H1 (cell line): ENCODE data around the gene LHPP. TPM values are rescaled to one million over a fixed set of nuclear protein-coding genes. Genes with fewer than 3 reads are reported as not detected.

ENCODE experiments used
- ATF2 ChIP-seq: IDR thresholded peaks from 2 replicates; pipeline ENCODE4 v1.6.1; 2012; ENCODE audit warnings: low read length, inconsistent platforms
- ATF3 ChIP-seq: IDR thresholded peaks from 2 replicates; pipeline ENCODE4 v1.6.1; 2011; ENCODE audit warnings: low read depth, mild to moderate bottlenecking, low read length; ENCODE audit not compliant: insufficient read depth
- CBX5 ChIP-seq: fragments of 300-800, 300-1000 bp; sonication (generic); IDR thresholded peaks from 2 replicates; pipeline ENCODE4 v1.7.1; 2016; ENCODE audit warnings: antibody characterized with exemption, low read length, low read depth
- CHD2 ChIP-seq: IDR thresholded peaks from 2 replicates; pipeline ENCODE4 v1.6.1; 2012; ENCODE audit warnings: low read length, improper control_type of control experiment
- CHD7 ChIP-seq: fragments of 300-600 bp; sonication (generic); IDR thresholded peaks from 2 replicates; pipeline ENCODE4 v1.7.1; 2012; ENCODE audit warnings: low read length, moderate library complexity, mild to moderate bottlenecking, inconsistent platforms; ENCODE audit not compliant: insufficient replicate concordance
- JUND ChIP-seq: IDR thresholded peaks from 2 replicates; pipeline ENCODE4 v1.6.1; 2011; ENCODE audit warnings: mild to moderate bottlenecking, improper control_type of control experiment, low read length
- SUZ12 ChIP-seq: fragments of 200-600 bp; sonication (generic); IDR thresholded peaks from 2 replicates; pipeline ENCODE4 v1.6.1; 2012; ENCODE audit warnings: mild to moderate bottlenecking, inconsistent platforms, low read length, moderate library complexity, mixed read lengths
- USF2 ChIP-seq: IDR thresholded peaks from 2 replicates; pipeline ENCODE4 v1.6.1; 2011; ENCODE audit warnings: low read length, improper control_type of control experiment
- polyA plus RNA-seq, 7 experiments: library from polyadenylated mRNA; depleted of rRNA in 3 of 7; stranded (reverse) in 5 of 7; unstranded in 2 of 7; fragments of >200 nt in 5 of 7; fragments of 200-250 nt in 2 of 7; gene quantifications; 1 replicate in 5 of 7; 2 replicates in 1 of 7; 4 replicates in 1 of 7; pipeline versions ENCODE4 v1.2.1 to v1.2.3, GENCODE V29; 2011 to 2013; ENCODE audit warnings: missing spikeins in 2 of 7, mixed read lengths in 2 of 7
- total RNA-seq: library from RNA; stranded (reverse); fragmentation: NEBNext Ultra II Directional; extraction: Animal tissue kit (Norgen Biotek cat#: 25700); gene quantifications from 2 replicates; pipeline ENCODE4 v1.2.1, GENCODE V29; 2021

The LHPP gene
- total and polyA plus RNA-seq, 2 of the 8 experiments (the other 6 are each of a cell fraction or from before 2014, with no cell fraction given): 26.0 to 45.0 TPM

- TF ChIP-seq ATF3 (no peak), SUZ12 (no peak), CHD7 (no peak), JUND (no peak), CHD2 (no peak), CBX5 (no peak), USF2 (no peak), ATF2 (no peak)
These were observed 7.0 kb downstream of the LHPP start (continued) for GRCh38 chr10:124468624-124469023.
